HG03025 (cell line): ENCODE measurements around the gene ULK4.
"Not testable (repeated sequence)": the region's sequence is repeated elsewhere in the genome, so short reads cannot be mapped to it uniquely, and the experiment has no call there.

Experiments used
- ATAC-seq: cut with Tn5 transposase; IDR thresholded peaks from one replicate; pipeline ENCODE4 v1.9.1; 2021; ENCODE audit warnings: mild to moderate bottlenecking, moderate library complexity; ENCODE audit not compliant: unreplicated experiment, low FRiP score

The ULK4 gene

GRCh38 chr3:41404582-41404981 is 557.3 kb downstream of the ULK4 start:
- ATAC-seq, result no peak

GRCh38 chr3:41394896-41395295 is 567.0 kb downstream of the ULK4 start:
- ATAC-seq, result no peak

GRCh38 chr3:41370765-41371535 is 591.0 kb downstream of the ULK4 start:
- not testable (repeated sequence) for ATAC-seq

GRCh38 chr3:41370307-41370706 is 591.6 kb downstream of the ULK4 start:
- ATAC-seq, result no peak

- ATAC-seq, result no peak
Observed at GRCh38 chr3:41369838-41370237, 592.1 kb downstream of the ULK4 start.

- no peak for ATAC-seq
Observed at GRCh38 chr3:41365973-41366372, 595.9 kb downstream of the ULK4 start.

GRCh38 chr3:41364736-41365135 is 597.2 kb downstream of the ULK4 start:
- ATAC-seq, result no peak

- no peak for ATAC-seq
Observed at GRCh38 chr3:41363830-41364523, 597.9 kb downstream of the ULK4 start.

- no peak for ATAC-seq
Observed at GRCh38 chr3:41362638-41363559, 599.0 kb downstream of the ULK4 start.

GRCh38 chr3:41357271-41357670 is 604.6 kb downstream of the ULK4 start:
- ATAC-seq, result no peak

GRCh38 chr3:41356775-41357174 is 605.1 kb downstream of the ULK4 start:
- no peak for ATAC-seq

- ATAC-seq, result no peak
Observed at GRCh38 chr3:41352510-41352909, 609.4 kb downstream of the ULK4 start.

- ATAC-seq, result no peak
Observed at GRCh38 chr3:41350441-41350840, 611.5 kb downstream of the ULK4 start.

- no peak for ATAC-seq
Observed at GRCh38 chr3:41348401-41348800, 613.5 kb downstream of the ULK4 start.

- ATAC-seq, result no peak
Observed at GRCh38 chr3:41346698-41347270, 615.1 kb downstream of the ULK4 start.

- no peak for ATAC-seq
Observed at GRCh38 chr3:41345788-41346187, 616.1 kb downstream of the ULK4 start.

- ATAC-seq, result no peak
Observed at GRCh38 chr3:41339758-41340157, 622.1 kb downstream of the ULK4 start.

- no peak for ATAC-seq
Observed at GRCh38 chr3:41338276-41338675, 623.6 kb downstream of the ULK4 start.

GRCh38 chr3:41334426-41334825 is 627.5 kb downstream of the ULK4 start:
- no peak for ATAC-seq

GRCh38 chr3:41331041-41331440 is 630.9 kb downstream of the ULK4 start:
- ATAC-seq, result no peak

GRCh38 chr3:41330465-41330864 is 631.4 kb downstream of the ULK4 start:
- no peak for ATAC-seq
